GM18511 (cell line): ENCODE data around the gene ESR1.

ENCODE experiments used
- ATAC-seq: cut with Tn5 transposase; IDR thresholded peaks from one replicate; pipeline ENCODE4 v1.9.1; 2021; ENCODE audit warnings: mild to moderate bottlenecking, moderate library complexity; ENCODE audit not compliant: unreplicated experiment

The ESR1 gene

GRCh38 chr6:152166897-152167296 is 359.4 kb downstream of the ESR1 start:
- no peak for ATAC-seq

- no peak for ATAC-seq
Measured at GRCh38 chr6:152167641-152168603, 360.4 kb downstream of the ESR1 start.

- no peak for ATAC-seq
Measured at GRCh38 chr6:152170313-152170701, 362.8 kb downstream of the ESR1 start.

- ATAC-seq, result peak; percentile 97
Measured at GRCh38 chr6:152170702-152171667, 363.5 kb downstream of the ESR1 start.

GRCh38 chr6:152173321-152173720 is 365.8 kb downstream of the ESR1 start:
- ATAC-seq, result no peak

- no peak for ATAC-seq
Measured at GRCh38 chr6:152173957-152174356, 366.5 kb downstream of the ESR1 start.

- no peak for ATAC-seq
Measured at GRCh38 chr6:152176268-152176667, 368.8 kb downstream of the ESR1 start.
